Measurements from ENCODE around the gene ART4.

Gene ART4

GRCh38 chr12:14811486-14811885, 31.8 kb downstream of the ART4 start:
- no peak for DNase-seq (ENCODE audit: extremely low read depth in 1 of 2, low read depth in 1 of 2)

- DNase-seq (ENCODE audit: extremely low read depth in 1 of 2, low read depth in 1 of 2): no peak
These were observed 32.3 kb downstream of the ART4 start for GRCh38 chr12:14810953-14811483.

GRCh38 chr12:14810167-14810952, 33.0 kb downstream of the ART4 start:
- no peak for DNase-seq (ENCODE audit: extremely low read depth in 1 of 2, low read depth in 1 of 2)

- no peak for DNase-seq (ENCODE audit: extremely low read depth in 1 of 2, low read depth in 1 of 2)
These were observed 39.5 kb downstream of the ART4 start for GRCh38 chr12:14803830-14804160.

GRCh38 chr12:14803011-14803829, 40.1 kb downstream of the ART4 start, which contains the start of the genes C12orf60 and WBP11:
Gene C12orf60, plus strand, starts transcription at chr12:14803670. Its CDS starts 19,266 bp downstream, at chr12:14822936.
Gene WBP11, minus strand, starts transcription at chr12:14803478. Its CDS starts 2,095 bp downstream, at chr12:14801383.
- peak; percentile 67 to 88 for DNase-seq (ENCODE audit: extremely low read depth in 1 of 2, low read depth in 1 of 2)

- DNase-seq (ENCODE audit: extremely low read depth in 1 of 2, low read depth in 1 of 2): no peak
These were observed 40.7 kb downstream of the ART4 start for GRCh38 chr12:14802721-14803010.

- DNase-seq (ENCODE audit: extremely low read depth in 1 of 2, low read depth in 1 of 2): no peak
These were observed 41.1 kb downstream of the ART4 start for GRCh38 chr12:14802247-14802646.

- no peak for DNase-seq (ENCODE audit: extremely low read depth in 1 of 2, low read depth in 1 of 2)
These were observed 48.3 kb downstream of the ART4 start for GRCh38 chr12:14795028-14795448.

- DNase-seq (ENCODE audit: extremely low read depth in 1 of 2, low read depth in 1 of 2): no peak
These were observed 57.8 kb downstream of the ART4 start for GRCh38 chr12:14785568-14785967.

- no peak for DNase-seq (ENCODE audit: extremely low read depth in 1 of 2, low read depth in 1 of 2)
These were observed 58.9 kb downstream of the ART4 start for GRCh38 chr12:14784471-14784870.

GRCh38 chr12:14782756-14783155, 60.6 kb downstream of the ART4 start:
- no peak for DNase-seq (ENCODE audit: extremely low read depth in 1 of 2, low read depth in 1 of 2)

GRCh38 chr12:14781563-14781962, 61.8 kb downstream of the ART4 start:
- no peak for DNase-seq (ENCODE audit: extremely low read depth in 1 of 2, low read depth in 1 of 2)

GRCh38 chr12:14780859-14781258, 62.5 kb downstream of the ART4 start:
- no peak for DNase-seq (ENCODE audit: extremely low read depth in 1 of 2, low read depth in 1 of 2)

- DNase-seq (ENCODE audit: extremely low read depth in 1 of 2, low read depth in 1 of 2): no peak
These were observed 63.5 kb downstream of the ART4 start for GRCh38 chr12:14779834-14780233.

GRCh38 chr12:14777271-14777670, 66.1 kb downstream of the ART4 start:
- DNase-seq (ENCODE audit: extremely low read depth in 1 of 2, low read depth in 1 of 2): no peak

- no peak for DNase-seq (ENCODE audit: extremely low read depth in 1 of 2, low read depth in 1 of 2)
These were observed 66.9 kb downstream of the ART4 start for GRCh38 chr12:14776236-14776961.

- no peak for DNase-seq (ENCODE audit: extremely low read depth in 1 of 2, low read depth in 1 of 2)
These were observed 67.7 kb downstream of the ART4 start for GRCh38 chr12:14775636-14775980.

Measured in stimulated activated CD8-positive, alpha-beta memory T cell treated with anti-CD3 and anti-CD28 coated beads, Interleukin-7, amount 100 ng/mL, for 48 hours (primary cell).